ENCODE data around the gene EXT2. TPM values are rescaled to one million over a fixed set of nuclear protein-coding genes. Genes with fewer than 3 reads are reported as not detected.

The EXT2 gene
- total RNA-seq, 3 donors from 2014 or later (not counting 1 experiment from before 2014, with no cell fraction given): 44.2 to 50.3 (median 45.8) TPM

DNA sequence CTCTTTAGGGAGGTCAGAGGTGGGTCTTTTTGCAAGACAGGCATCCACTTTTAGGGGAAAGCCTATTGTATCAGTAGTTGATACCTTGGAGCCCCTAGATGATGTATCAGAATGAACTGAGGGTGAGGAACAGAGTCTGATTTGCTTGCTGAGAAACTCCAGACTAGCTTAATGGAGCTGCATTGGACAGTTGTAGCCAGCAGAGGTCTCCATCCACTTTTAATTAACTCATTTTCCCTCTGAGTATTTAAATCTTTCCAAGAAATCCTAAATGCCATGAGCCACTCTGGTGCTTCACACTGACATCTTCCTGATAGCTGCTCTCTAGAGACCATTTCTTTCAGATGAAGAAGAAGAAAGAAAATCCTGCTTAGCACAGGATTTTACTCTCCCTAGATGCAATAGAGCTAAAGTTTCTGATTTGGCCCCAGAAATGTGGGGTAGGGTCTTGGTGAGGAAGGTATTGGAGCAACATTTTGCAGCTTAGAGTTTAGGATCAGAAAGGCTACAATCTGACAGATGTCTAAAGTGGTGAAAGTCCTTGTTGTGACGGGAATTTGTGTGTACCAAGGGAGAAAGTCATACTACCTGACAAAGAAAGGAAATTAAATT is 38.0 kb downstream of the EXT2 start:
- Mint-ChIP-seq H3K36me3 (peaks cover 10% of the 10 kb centered on the region), H3K4me1 (peaks cover 0 to 6% of the 10 kb centered on the region in 2 donors), H3K9me3 (no peaks in the 10 kb centered on the region), H3K4me3 (no peak overlapping the region), H3K27ac (no peak overlapping the region), H3K27me3 (ENCODE audit: low read depth in 2 of 2) (no peaks in the 10 kb centered on the region)
- H3K4me1 ChIP-seq (ENCODE audit: control insufficient read depth, insufficient read depth, low read length): no peaks in the 10 kb centered on the region
- TF ChIP-seq, protein P1, sequence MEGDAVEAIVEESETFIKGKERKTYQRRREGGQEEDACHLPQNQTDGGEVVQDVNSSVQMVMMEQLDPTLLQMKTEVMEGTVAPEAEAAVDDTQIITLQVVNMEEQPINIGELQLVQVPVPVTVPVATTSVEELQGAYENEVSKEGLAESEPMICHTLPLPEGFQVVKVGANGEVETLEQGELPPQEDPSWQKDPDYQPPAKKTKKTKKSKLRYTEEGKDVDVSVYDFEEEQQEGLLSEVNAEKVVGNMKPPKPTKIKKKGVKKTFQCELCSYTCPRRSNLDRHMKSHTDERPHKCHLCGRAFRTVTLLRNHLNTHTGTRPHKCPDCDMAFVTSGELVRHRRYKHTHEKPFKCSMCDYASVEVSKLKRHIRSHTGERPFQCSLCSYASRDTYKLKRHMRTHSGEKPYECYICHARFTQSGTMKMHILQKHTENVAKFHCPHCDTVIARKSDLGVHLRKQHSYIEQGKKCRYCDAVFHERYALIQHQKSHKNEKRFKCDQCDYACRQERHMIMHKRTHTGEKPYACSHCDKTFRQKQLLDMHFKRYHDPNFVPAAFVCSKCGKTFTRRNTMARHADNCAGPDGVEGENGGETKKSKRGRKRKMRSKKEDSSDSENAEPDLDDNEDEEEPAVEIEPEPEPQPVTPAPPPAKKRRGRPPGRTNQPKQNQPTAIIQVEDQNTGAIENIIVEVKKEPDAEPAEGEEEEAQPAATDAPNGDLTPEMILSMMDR (IDR thresholded peaks at IDR 0.05): no peak
- 100% methylated on average over 1 of the region's 1 CpG for WGBS (ENCODE audit: insufficient coverage)
- ATAC-seq (no peak), DNase-seq (no peak)
- H3K36me3 ChIP-seq (ENCODE audit: control insufficient read depth, insufficient read depth, low read length): peaks cover 31% of the 10 kb centered on the region
- no peak overlapping the region for H3K27ac ChIP-seq (ENCODE audit: low read length)
- no peaks in the 10 kb centered on the region for H3K9me3 ChIP-seq (ENCODE audit: control insufficient read depth, insufficient read depth, low read length)
- intact Hi-C loops (cut with micrococcal nuclease): no loop called here
- H3K27me3 ChIP-seq (ENCODE audit: control insufficient read depth, insufficient read depth, low read length): no peaks in the 10 kb centered on the region
- no peak overlapping the region for H3K4me3 ChIP-seq (ENCODE audit: low read length)

DNA sequence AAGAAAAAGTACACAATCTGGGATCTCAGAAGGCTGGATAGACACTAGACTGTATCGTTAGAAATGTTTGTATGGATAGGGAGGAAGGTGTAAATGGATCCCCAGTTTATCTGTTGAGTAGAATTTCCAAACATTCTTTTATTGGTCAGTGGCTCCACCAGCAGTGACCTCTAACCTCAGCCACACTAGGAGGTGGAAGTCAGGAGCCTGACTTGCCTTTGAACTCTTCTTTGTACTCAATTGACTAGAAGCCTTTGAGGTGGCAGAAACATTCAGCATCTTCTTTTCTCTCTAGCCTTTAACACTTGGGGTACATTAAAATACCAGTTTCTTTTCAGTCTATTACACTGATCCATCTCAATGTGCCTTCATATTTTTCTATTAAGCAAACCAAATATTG is 39.1 kb downstream of the EXT2 start:
- Histone ChIP-seq H3K4me3 (ENCODE audit: low read length) (no peak overlapping the region), H3K27me3 (ENCODE audit: control insufficient read depth, insufficient read depth, low read length) (no peaks in the 10 kb centered on the region), H3K9me3 (ENCODE audit: control insufficient read depth, insufficient read depth, low read length) (no peaks in the 10 kb centered on the region), H3K36me3 (ENCODE audit: control insufficient read depth, insufficient read depth, low read length) (peaks cover 22% of the 10 kb centered on the region), H3K27ac (ENCODE audit: low read length) (no peak overlapping the region), H3K4me1 (ENCODE audit: control insufficient read depth, insufficient read depth, low read length) (no peaks in the 10 kb centered on the region)
- TF ChIP-seq, protein P1 (IDR thresholded peaks at IDR 0.05): no peak
- H3K9me3 Mint-ChIP-seq: no peaks in the 10 kb centered on the region
- 100% methylated on average over 1 of the region's 1 CpG for WGBS (ENCODE audit: insufficient coverage)
- ATAC-seq: no peak
- H3K4me1 Mint-ChIP-seq: peaks cover 0 to 6% of the 10 kb centered on the region in 2 donors
- intact Hi-C loops (cut with micrococcal nuclease): no loop called here
- no peak for DNase-seq
- no peaks in the 10 kb centered on the region for H3K27me3 Mint-ChIP-seq (ENCODE audit: low read depth in 2 of 2)
- no peak overlapping the region for H3K27ac Mint-ChIP-seq
- no peak overlapping the region for H3K4me3 Mint-ChIP-seq
- peaks cover 10% of the 10 kb centered on the region for H3K36me3 Mint-ChIP-seq

DNA sequence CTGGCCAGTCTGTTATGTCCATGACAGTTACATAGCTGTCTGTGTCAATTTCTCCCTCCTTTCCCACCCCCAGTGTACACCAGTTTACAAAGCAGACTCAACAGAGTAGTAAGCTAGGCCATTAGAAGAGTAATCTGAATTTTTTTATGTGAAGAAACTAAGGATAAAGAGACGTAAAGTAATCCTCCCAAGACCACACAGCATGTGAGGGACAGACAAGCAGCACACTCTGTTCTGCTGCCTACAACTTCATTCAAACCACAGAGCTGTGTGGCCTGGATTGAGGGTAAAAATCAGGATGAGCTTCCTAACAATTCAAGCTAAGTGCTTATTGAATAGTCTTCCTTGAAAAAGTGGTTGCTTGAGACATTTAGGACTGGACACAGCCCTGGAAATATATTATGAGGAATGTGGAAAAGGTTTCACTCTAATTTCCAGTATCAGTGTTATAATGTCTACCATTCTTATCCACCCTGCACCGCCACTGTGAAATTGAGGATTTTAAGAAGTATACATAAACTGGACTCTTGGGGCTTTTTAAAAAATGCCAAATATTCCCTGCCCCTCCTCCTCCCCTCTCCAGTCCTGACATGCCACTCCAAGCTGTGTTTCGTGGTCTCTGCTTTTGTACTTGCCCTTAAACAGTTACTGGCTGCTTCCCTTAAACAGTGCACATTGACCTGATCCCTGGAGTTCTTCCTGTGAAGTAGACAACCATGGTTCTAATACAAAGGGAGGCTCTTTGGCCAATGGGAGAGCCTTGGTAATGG is 40.9 kb downstream of the EXT2 start:
- ATAC-seq (no peak), DNase-seq (no peak)
- peaks cover 0 to 6% of the 10 kb centered on the region in 2 donors for H3K4me1 Mint-ChIP-seq
- peaks cover 8% of the 10 kb centered on the region for H3K36me3 ChIP-seq (ENCODE audit: control insufficient read depth, insufficient read depth, low read length)
- no peak overlapping the region for H3K27ac ChIP-seq (ENCODE audit: low read length)
- 94% methylated on average over 1 of the region's 3 CpGs for WGBS (ENCODE audit: insufficient coverage)
- no peak overlapping the region for H3K4me3 Mint-ChIP-seq
- TF ChIP-seq, protein P1 (IDR thresholded peaks at IDR 0.05): no peak
- no peaks in the 10 kb centered on the region for H3K9me3 ChIP-seq (ENCODE audit: control insufficient read depth, insufficient read depth, low read length)
- H3K4me1 ChIP-seq (ENCODE audit: control insufficient read depth, insufficient read depth, low read length): no peaks in the 10 kb centered on the region
- no peak overlapping the region for H3K4me3 ChIP-seq (ENCODE audit: low read length)
- no peaks in the 10 kb centered on the region for H3K27me3 ChIP-seq (ENCODE audit: control insufficient read depth, insufficient read depth, low read length)
- peaks cover under 1% of the 10 kb centered on the region for H3K36me3 Mint-ChIP-seq
- intact Hi-C loops (cut with micrococcal nuclease): no loop called here
- H3K27ac Mint-ChIP-seq: no peak overlapping the region
- no peaks in the 10 kb centered on the region for H3K9me3 Mint-ChIP-seq
- H3K27me3 Mint-ChIP-seq (ENCODE audit: low read depth in 2 of 2): no peaks in the 10 kb centered on the region

Measured in natural killer cell (primary cell).